ENCODE data around the gene CACNB3. TPM values are rescaled to one million over a fixed set of nuclear protein-coding genes. Genes with fewer than 3 reads are reported as not detected.
A peak's percentile ranks its signal among the peaks of the same experiment; 100 is the strongest.
"Not testable (repeated sequence)": the region's sequence is repeated elsewhere in the genome, so short reads cannot be mapped to it uniquely, and the experiment has no call there.

CACNB3 gene
- total RNA-seq, 4 donors from 2014 or later = 13.4 to 19.5 (median 14.0) TPM

DNA sequence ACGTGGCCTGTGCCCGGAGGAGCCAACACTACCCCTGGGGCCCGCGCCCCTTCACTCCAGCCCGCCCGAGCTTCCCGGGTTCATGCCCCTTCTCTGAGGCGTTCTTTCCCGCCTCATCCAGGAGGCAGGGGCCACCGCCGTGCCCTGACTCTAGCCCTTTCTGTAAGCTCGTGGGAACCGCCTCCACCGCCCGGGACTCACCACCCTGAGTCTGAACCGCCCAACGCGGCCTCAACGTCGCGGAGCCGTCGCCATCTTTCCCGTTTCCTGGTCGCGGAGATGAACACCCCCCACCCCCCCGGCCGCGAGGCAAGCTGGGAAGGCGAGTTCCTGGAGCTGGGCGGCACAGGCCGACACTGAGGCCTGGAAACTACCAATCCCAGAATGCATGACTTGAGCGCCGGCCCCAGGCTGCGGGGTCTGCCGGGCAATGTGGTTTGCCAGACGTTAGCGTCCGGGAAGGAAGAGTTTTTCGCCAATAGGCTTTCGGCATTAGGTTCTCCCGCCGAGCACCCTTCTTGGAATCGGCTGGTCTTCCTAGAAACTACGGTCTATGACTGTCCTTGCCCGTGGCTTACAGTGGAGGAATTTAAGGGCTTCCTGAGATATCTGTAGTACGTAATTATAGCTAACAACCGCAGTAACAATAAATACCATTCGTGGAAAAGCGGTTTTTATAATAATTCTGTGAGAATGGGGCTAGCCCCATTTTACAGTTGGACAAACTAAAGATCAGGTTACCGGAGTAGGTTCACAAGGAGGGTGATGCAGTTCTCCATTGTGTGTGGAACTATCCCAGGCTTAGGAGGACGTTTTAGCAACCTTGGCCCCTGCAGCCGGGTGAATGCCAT is 33.8 kb downstream of the CACNB3 start, which contains the start of gene DDX23:
DDX23 (minus strand) TSS at position 281 of the 851 bp plus-strand sequence. CDS start 6,381 bp downstream, outside the sequence.
- no peaks in the 10 kb centered on the region for H3K9me3 ChIP-seq
- intact Hi-C loops (cut with DNase I) = loop anchor here (2.0 kb wide), 1 partner anchor 39 kb away; no protein-coding TSS in a partner anchor
- no peaks in the 10 kb centered on the region for H3K27me3 ChIP-seq
- peak within 1 kb of the TSS; percentile 74 to 99 (median 95) for H3K4me3 ChIP-seq
- peak; percentile 80 for DNase-seq
- H3K36me3 ChIP-seq = peaks cover 0 to 30% (median 0%) of the 10 kb centered on the region in 3 donors
- 0 to 1% methylated on average over 25 to 39 of the region's 53 CpGs for WGBS, 2 donors
- peaks cover 10 to 53% (median 17%) of the 10 kb centered on the region in 3 donors for H3K4me1 ChIP-seq
- H3K27ac ChIP-seq = peak within 1 kb of the TSS; percentile 89 to 92 (median 90)
- TF ChIP-seq POLR2A (IDR thresholded peaks at IDR 0.05) = peak in 2 of 4 donors; percentile 8 to 40
- peak in 1 of 6 experiments; percentile 44 for TF ChIP-seq CTCF (IDR thresholded peaks at IDR 0.05)

DNA sequence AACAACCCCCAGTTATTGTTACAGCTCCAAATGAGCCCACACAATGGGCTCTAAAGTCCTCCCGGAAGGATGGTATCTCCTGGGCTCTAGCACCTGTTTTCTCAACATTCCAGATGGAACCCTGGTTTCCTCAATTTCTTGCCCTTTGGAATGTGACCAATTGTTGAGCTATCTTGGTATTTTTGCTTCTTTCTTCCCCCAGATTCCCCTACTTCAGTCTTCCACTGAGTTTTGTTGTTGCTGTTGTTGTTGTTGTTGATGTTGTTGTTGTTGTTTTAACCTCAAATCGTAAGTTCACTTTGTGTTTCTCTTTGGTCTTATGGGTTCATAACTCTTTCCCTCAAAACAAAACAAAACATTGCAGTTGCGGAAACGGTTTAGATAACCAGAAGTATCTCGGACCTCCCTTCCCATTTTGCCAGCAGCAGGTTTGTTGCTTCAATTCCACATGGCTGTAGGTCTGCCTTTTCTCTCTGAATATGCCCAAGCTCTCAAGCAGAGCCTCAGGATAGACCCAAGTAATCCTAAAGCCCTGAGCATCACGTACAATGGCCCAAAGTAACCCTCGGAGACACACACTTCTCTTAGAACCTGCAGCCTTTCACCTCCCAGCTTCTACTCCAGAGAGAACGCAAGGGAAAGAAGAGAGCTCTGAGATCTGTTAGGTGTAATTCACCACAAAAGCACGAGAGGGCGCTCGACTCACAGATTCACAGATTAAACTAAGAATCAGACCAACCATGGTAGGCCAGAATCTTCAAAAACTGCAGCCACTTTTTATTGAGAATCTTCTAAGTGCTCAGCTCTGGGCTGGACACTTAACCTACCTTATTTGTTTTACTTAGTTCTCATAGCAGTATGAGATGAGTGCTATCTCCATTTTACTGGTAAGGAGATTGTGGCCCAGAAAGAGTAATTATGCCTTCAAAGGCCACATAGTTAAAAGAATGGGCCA is 34.7 kb downstream of the CACNB3 start:
- Histone ChIP-seq H3K9me3 (no peaks in the 10 kb centered on the region), H3K27me3 (no peaks in the 10 kb centered on the region), H3K4me3 (peak overlapping the region; percentile 74 to 99 (median 95)), H3K27ac (peak overlapping the region; percentile 89 to 92 (median 90)), H3K36me3 (peaks cover 0 to 21% (median 0%) of the 10 kb centered on the region in 3 donors), H3K4me1 (peaks cover 10 to 44% (median 17%) of the 10 kb centered on the region in 3 donors)
- peak; percentile 33 for DNase-seq
- intact Hi-C loops (cut with DNase I) = loop anchor here (2.0 kb wide), 1 partner anchor 38 kb away; no protein-coding TSS in a partner anchor
- 1 to 2% methylated on average over 8 to 9 of the region's 11 CpGs for WGBS, 2 donors
- TF ChIP-seq CTCF (IDR thresholded peaks at IDR 0.05) = peak; percentile 74 to 95 (median 92)
- no peak for TF ChIP-seq POLR2A (IDR thresholded peaks at IDR 0.05)

GRCh38 chr12:48854488-48854887 is 36.2 kb downstream of the CACNB3 start:
- intact Hi-C loops (cut with DNase I) = no loop called here

GRCh38 chr12:48854932-48855331 is 36.6 kb downstream of the CACNB3 start:
- H3K4me3 ChIP-seq; H3K36me3 ChIP-seq; DNase-seq; H3K9me3 ChIP-seq; H3K27ac ChIP-seq; H3K27me3 ChIP-seq; intact Hi-C loops (cut with DNase I): not testable (repeated sequence)
- H3K4me1 ChIP-seq = peaks cover 10 to 24% (median 17%) of the 10 kb centered on the region in 3 donors
- 59 to 73% methylated on average over 4 to 9 of the region's 10 CpGs for WGBS, 2 donors

More at GRCh38 chr12:48854488-48854887, 36.2 kb downstream of the CACNB3 start:
- H3K27me3 ChIP-seq = no peaks in the 10 kb centered on the region
- DNase-seq = no peak
- no peak overlapping the region for H3K27ac ChIP-seq
- H3K36me3 ChIP-seq = peaks cover 0 to 8% (median 0%) of the 10 kb centered on the region in 3 donors
- TF ChIP-seq CTCF (IDR thresholded peaks at IDR 0.05) (no peak), POLR2A (IDR thresholded peaks at IDR 0.05) (no peak)
- peaks cover 10 to 29% (median 17%) of the 10 kb centered on the region in 3 donors for H3K4me1 ChIP-seq
- 44 to 81% methylated on average over 1 to 4 of the region's 4 CpGs for WGBS, 2 donors
- no peaks in the 10 kb centered on the region for H3K9me3 ChIP-seq
- no peak overlapping the region for H3K4me3 ChIP-seq

GRCh38 chr12:48856379-48856778 is 38.1 kb downstream of the CACNB3 start:
- Histone ChIP-seq H3K9me3 (no peaks in the 10 kb centered on the region), H3K36me3 (no peaks in the 10 kb centered on the region), H3K4me3 (no peak overlapping the region), H3K27me3 (no peaks in the 10 kb centered on the region), H3K4me1 (peaks cover 0 to 10% (median 7%) of the 10 kb centered on the region in 3 donors), H3K27ac (no peak overlapping the region)
- 49 to 75% methylated on average over 2 of the region's 2 CpGs for WGBS, 2 donors
- TF ChIP-seq POLR2A (IDR thresholded peaks at IDR 0.05) (no peak), CTCF (IDR thresholded peaks at IDR 0.05) (no peak)
- DNase-seq = no peak
- intact Hi-C loops (cut with DNase I) = no loop called here
